GM21528 (cell line): ENCODE data around the gene NMUR2.

Source experiments
- ATAC-seq: cut with Tn5 transposase; IDR thresholded peaks from one replicate; pipeline ENCODE4 v1.9.1; 2021; ENCODE audit warnings: mild to moderate bottlenecking, moderate library complexity; ENCODE audit not compliant: unreplicated experiment, low FRiP score

The NMUR2 gene

GRCh38 chr5:152405145-152405544, at the start of gene NMUR2:
Gene NMUR2 (minus strand): TSS chr5:152405279. CDS start chr5:152405113, 166 bp downstream.
- ATAC-seq = no peak

- ATAC-seq = no peak
These were observed 38.9 kb upstream of the NMUR2 start for GRCh38 chr5:152443935-152444334.

- no peak for ATAC-seq
These were observed 34.7 kb upstream of the NMUR2 start for GRCh38 chr5:152439791-152440190.

- ATAC-seq = no peak
These were observed 32.8 kb upstream of the NMUR2 start for GRCh38 chr5:152437866-152438265.

GRCh38 chr5:152427721-152428120, 22.6 kb upstream of the NMUR2 start:
- no peak for ATAC-seq

GRCh38 chr5:152425083-152425482, 20.0 kb upstream of the NMUR2 start:
- ATAC-seq = no peak

- no peak for ATAC-seq
These were observed 19.4 kb upstream of the NMUR2 start for GRCh38 chr5:152424501-152424900.

- no peak for ATAC-seq
These were observed 17.0 kb upstream of the NMUR2 start for GRCh38 chr5:152422081-152422480.

GRCh38 chr5:152412129-152412528, 7.0 kb upstream of the NMUR2 start:
- ATAC-seq = no peak

- no peak for ATAC-seq
These were observed 1.0 kb upstream of the NMUR2 start for GRCh38 chr5:152406082-152406481.

- ATAC-seq = no peak
These were observed 585 bp downstream of the NMUR2 start for GRCh38 chr5:152404494-152404893.

GRCh38 chr5:152403046-152403445, 2.0 kb downstream of the NMUR2 start:
- ATAC-seq = no peak

GRCh38 chr5:152400846-152401245, 4.2 kb downstream of the NMUR2 start:
- ATAC-seq = no peak

GRCh38 chr5:152397581-152397980, 7.5 kb downstream of the NMUR2 start:
- ATAC-seq = peak; percentile 90

- ATAC-seq = no peak
These were observed 11.6 kb downstream of the NMUR2 start for GRCh38 chr5:152393441-152393840.

GRCh38 chr5:152389208-152389849, 15.8 kb downstream of the NMUR2 start:
- no peak for ATAC-seq

- ATAC-seq = no peak
These were observed 16.5 kb downstream of the NMUR2 start for GRCh38 chr5:152388610-152389009.

GRCh38 chr5:152380415-152381123, 24.5 kb downstream of the NMUR2 start:
- no peak for ATAC-seq

- no peak for ATAC-seq
These were observed 25.7 kb downstream of the NMUR2 start for GRCh38 chr5:152379331-152379730.

- no peak for ATAC-seq
These were observed 26.3 kb downstream of the NMUR2 start for GRCh38 chr5:152378730-152379129.

- no peak for ATAC-seq
These were observed 28.2 kb downstream of the NMUR2 start for GRCh38 chr5:152376886-152377285.

- ATAC-seq = no peak
These were observed 30.3 kb downstream of the NMUR2 start for GRCh38 chr5:152374711-152375275.
